Stimulated activated effector memory CD8-positive, alpha-beta T cell treated with anti-CD3 and anti-CD28 coated beads, Interleukin-12 subunit alpha, Interleukin-12 subunit beta, amount 100 ng/mL, for 72 hours (primary cell): ENCODE measurements around the gene PRKCZ.
A peak's percentile ranks its signal among the peaks of the same experiment; 100 is the strongest.

Source experiments
- ATAC-seq: fragments of 150-1000 bp; cut with Tn5 transposase; 2 replicates; pipeline ENCODE4 v1.10.0; 2021
- DNase-seq, 2 donors: peaks; one replicate each; pipeline ENCODE4 v3.0.0; 2021 to 2022; ENCODE audit warnings: low spot score in 2 of 2
- H3K27ac Mint-ChIP-seq: one replicate; pipeline ENCODE4 v1.8.0; 2022; ENCODE audit warnings: mild to moderate bottlenecking, mixed read lengths
- H3K36me3 Mint-ChIP-seq: one replicate; pipeline ENCODE4 v1.8.0; 2022; ENCODE audit warnings: mild to moderate bottlenecking, mixed read lengths
- H3K4me1 Mint-ChIP-seq: one replicate; pipeline ENCODE4 v1.8.0; 2022; ENCODE audit warnings: mixed read lengths
- H3K4me3 Mint-ChIP-seq: one replicate; pipeline ENCODE4 v1.8.0; 2022; ENCODE audit warnings: mild to moderate bottlenecking, mixed read lengths
- H3K9me3 Mint-ChIP-seq: one replicate; pipeline ENCODE4 v1.8.0; 2022; ENCODE audit warnings: mixed read lengths

Gene PRKCZ

DNA sequence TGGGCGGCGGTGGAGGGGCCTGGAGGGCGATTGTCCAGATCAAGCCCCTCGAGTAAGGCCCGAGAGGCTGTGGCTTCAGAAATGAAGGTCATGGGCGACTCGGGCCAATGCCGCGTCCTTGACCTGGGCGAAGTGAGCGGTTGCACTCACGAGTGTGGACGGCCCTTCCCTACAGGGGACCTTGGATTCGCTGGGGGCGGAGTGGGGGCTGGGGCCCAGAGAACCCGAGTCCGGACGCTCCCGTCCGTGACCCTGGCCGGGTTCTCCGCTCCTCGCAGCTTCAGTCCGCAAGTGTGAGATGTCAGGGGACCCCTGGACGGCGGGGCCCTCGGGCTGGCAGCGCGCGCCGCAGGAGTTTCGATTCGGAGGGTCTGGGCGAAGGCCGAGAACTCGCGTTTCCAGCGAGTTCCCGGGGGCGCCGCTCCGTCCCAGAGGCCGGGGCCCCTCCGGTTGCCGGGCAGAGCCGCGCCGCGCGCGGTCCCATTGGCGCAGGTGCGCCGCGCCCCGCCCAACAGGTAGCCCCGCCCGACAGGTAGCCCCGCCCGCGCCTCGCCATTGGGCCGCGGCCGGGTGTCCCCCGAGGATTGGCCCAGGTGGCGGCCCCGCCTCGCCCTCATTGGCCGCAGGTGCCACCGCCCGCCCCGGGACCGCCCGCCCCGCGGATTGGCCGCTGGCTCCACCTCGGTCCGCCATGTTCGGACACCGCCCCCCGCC lies at the start of gene PRKCZ:
Gene PRKCZ (plus strand): TSS at position 694 of the 714 bp plus-strand sequence. CDS start 220 bp downstream, outside the sequence.
- no peaks in the 10 kb centered on the region for H3K36me3 Mint-ChIP-seq
- no peaks in the 10 kb centered on the region for H3K9me3 Mint-ChIP-seq
- DNase-seq (peak; percentile 89 to 96), ATAC-seq (peak; percentile 95)
- peak within 1 kb of the TSS; percentile 65 for H3K27ac Mint-ChIP-seq
- H3K4me3 Mint-ChIP-seq = peak within 1 kb of the TSS; percentile 76
- peaks cover 49% of the 10 kb centered on the region for H3K4me1 Mint-ChIP-seq

DNA sequence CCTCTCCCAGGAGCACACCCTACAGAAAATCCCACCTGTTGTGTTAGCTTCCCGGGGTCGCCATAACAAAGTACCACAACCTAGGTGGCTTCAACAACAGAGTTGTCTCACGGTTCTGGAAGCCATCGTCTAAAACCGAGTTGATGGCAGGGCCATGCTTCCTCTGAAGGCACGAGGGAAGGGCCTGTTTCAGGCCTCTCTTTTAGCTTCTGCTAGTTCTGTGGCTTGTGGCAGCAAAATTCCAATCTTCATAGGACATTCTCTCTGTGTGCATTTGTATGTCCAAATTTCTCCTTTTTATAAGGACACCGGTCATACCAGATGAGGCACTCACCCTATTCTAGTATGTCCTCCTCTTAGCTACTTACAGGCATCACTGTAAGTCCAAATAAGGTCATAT lies 49.8 kb upstream of the PRKCZ start:
- Mint-ChIP-seq H3K4me1 (peaks cover 6% of the 10 kb centered on the region), H3K27ac (no peak overlapping the region), H3K4me3 (no peak overlapping the region), H3K9me3 (no peaks in the 10 kb centered on the region), H3K36me3 (no peaks in the 10 kb centered on the region)
- ATAC-seq (no peak), DNase-seq (no peak)

DNA sequence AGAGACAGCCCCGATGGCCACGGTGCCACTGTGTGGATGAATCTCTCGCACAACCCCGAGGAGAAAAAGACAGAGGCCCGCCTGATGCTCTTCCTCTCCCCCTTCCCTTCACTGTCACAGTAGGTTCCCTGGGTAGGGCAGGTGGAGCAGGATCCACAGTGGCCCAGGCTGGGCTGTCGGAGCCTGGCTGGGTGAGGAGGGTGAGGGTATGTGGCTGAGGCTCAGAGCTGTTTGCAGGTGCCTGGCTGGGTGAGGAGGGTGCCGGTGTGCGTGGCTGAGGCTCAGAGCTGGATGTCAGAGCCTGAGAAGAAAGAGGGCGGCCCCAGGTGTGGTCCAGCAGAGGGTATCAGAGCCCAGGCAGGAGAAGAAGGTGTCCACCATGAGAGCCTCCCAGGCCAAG lies 49.4 kb upstream of the PRKCZ start:
- no peak for DNase-seq
- no peak overlapping the region for H3K4me3 Mint-ChIP-seq
- no peak for ATAC-seq
- H3K9me3 Mint-ChIP-seq = no peaks in the 10 kb centered on the region
- peaks cover 6% of the 10 kb centered on the region for H3K4me1 Mint-ChIP-seq
- no peak overlapping the region for H3K27ac Mint-ChIP-seq
- H3K36me3 Mint-ChIP-seq = no peaks in the 10 kb centered on the region

DNA sequence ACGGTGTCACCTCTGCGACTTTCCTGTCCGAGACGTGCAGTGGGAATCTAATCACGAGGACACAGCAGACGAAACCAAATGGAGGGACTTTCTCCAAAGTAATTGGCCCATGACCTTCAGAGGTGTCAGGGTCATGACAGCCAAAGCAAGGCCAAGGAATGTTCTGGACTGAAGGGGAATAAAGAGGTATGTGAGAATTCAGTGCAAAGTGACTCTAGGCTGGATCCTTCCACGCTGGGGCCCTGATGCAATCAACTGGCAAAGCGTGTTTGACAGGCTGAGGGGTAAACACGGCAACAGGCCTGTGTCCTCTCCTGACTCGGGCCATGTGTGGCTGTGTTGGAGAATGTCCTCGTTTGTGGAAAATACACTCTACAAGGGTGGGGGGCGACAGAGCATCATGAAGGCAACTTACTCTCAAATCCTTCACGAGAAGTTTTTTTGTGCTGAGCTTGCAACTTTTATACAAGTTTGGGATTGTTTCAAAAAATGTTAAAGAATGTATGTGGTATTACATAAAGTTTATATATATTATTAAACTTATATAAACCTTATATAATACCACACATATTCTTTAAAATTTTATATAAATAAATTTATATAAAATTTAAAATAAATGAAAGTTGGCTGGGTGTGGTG lies 48.3 kb upstream of the PRKCZ start:
- DNase-seq = no peak
- H3K9me3 Mint-ChIP-seq = no peaks in the 10 kb centered on the region
- H3K4me1 Mint-ChIP-seq = no peaks in the 10 kb centered on the region
- no peak overlapping the region for H3K4me3 Mint-ChIP-seq
- no peaks in the 10 kb centered on the region for H3K36me3 Mint-ChIP-seq
- no peak overlapping the region for H3K27ac Mint-ChIP-seq
- ATAC-seq = no peak

DNA sequence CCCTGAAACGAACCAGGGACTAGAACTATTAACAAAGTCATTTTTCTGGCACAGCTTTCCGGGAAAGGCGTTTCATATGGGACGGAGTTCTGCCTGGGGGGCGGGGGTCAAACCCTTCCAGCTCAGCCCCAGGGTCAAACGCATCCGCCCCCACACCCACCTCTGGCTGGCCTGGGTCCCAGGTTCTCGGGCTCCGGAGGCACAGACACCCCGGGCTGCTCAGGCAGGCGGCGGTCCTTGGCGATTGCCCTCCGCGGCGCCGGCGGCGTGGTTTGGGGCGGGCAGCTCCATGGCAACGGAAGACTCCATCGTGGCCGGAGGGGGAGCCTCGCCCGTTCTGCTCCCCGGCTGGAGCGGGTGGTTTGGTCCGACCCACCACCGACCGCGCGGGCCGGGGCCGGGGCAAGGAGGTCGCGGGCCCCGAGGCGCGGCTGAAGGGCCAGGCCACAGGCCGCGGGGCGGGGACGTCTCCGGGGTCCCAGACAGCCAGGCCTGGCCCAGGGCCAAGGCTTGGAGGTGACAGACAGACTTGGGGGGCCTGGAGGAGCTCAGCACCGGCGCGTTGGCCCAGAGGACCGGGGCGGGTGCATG lies 46.6 kb upstream of the PRKCZ start, which contains the start of gene CFAP74:
Gene CFAP74 (minus strand): TSS at position 246 of the 591 bp plus-strand sequence. CDS start 12,830 bp downstream, outside the sequence.
- no peak within 1 kb of the TSS for H3K4me3 Mint-ChIP-seq
- H3K9me3 Mint-ChIP-seq = no peaks in the 10 kb centered on the region
- H3K36me3 Mint-ChIP-seq = no peaks in the 10 kb centered on the region
- ATAC-seq = peak; percentile 44
- no peak within 1 kb of the TSS for H3K27ac Mint-ChIP-seq
- no peaks in the 10 kb centered on the region for H3K4me1 Mint-ChIP-seq
- DNase-seq = no peak

DNA sequence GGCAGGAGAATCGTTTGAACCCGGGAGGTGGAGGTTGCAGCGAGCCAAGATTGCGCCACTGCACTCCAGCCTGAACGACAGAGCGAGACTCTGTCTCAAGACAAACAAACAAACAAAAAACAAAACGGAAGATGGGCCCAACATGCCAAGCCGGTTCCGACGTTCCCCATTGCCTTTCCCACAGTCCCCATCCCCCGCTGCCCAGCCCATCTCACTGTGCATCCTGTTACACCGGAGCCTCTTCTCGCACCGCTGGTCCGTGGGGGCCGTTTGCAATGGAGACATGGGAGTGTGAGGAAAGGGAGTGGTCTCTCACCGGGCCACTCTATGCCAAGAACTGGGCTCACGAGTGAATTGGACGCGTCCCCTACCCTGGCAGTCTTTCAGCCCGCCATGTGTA lies 45.4 kb upstream of the PRKCZ start:
- H3K36me3 Mint-ChIP-seq = no peaks in the 10 kb centered on the region
- H3K27ac Mint-ChIP-seq = no peak overlapping the region
- H3K4me3 Mint-ChIP-seq = no peak overlapping the region
- no peak for DNase-seq
- no peak for ATAC-seq
- no peaks in the 10 kb centered on the region for H3K9me3 Mint-ChIP-seq
- no peaks in the 10 kb centered on the region for H3K4me1 Mint-ChIP-seq

DNA sequence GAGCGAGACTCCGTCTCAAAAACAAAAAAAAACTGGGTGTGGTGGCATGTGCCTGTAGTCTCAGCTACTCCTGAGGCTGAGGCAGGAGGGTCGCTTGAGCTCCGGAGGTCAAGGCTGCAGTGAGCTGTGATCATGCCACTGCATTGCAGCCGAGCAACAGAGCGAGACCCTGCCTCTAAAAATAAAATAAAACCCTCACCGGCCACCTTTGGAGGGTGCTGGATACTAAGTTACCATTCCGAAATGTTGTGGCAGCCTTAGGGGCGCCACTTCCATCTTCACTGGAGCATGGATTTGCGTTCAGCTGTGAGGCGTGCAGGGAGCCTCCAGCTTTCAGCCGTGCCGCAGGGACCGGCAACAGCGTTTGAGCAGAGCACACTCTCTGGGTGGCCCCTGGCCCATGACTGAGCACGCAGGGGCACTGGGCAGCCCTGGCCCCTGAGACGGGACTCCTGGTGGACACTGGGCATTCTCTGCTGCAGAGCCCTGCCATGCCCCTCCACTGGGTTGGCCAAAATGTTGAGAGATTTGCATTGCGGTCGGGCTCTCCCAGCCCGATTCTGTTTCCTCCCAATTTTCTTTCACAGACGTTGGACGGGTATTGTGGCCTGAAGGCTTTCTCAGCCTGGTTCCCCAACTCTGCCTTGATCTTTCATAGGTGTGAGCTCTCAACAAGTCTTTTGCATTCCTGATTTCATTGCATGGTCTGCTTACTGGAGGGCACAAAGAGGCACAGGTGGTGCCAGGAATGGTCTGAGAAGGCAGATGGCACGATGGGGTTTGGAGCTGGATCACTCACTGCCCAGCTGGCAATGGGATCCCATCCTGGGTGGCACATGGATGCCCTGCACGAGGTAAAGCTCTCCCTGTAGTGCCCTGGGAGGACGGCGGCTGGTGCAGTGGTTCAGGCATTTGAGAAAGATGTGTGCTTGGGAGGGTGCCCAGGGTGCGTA lies 40.8 kb upstream of the PRKCZ start:
- no peaks in the 10 kb centered on the region for H3K36me3 Mint-ChIP-seq
- no peak overlapping the region for H3K27ac Mint-ChIP-seq
- no peaks in the 10 kb centered on the region for H3K4me1 Mint-ChIP-seq
- no peak overlapping the region for H3K4me3 Mint-ChIP-seq
- DNase-seq (no peak), ATAC-seq (no peak)
- H3K9me3 Mint-ChIP-seq = no peaks in the 10 kb centered on the region

DNA sequence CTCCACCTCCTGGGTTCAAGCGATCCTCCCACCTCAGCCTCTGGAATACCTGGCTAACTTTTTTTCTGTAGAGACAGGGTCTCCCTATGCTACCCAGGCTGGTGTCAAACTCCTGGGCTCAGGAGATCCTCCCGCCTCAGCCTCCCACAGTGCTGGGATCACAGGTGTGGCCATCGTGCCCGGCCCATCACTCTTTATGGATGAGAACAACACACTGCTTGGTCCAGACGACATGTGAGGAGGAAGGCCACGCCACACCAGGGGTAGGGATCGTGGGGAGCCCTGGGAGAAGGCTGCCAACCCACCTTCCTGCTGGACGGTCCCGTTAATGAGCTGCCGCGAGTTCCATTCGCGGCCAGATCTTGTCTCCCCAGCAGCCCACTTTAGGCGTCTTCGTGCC lies 36.0 kb upstream of the PRKCZ start:
- no peak overlapping the region for H3K27ac Mint-ChIP-seq
- no peak overlapping the region for H3K4me3 Mint-ChIP-seq
- DNase-seq (no peak), ATAC-seq (no peak)
- no peaks in the 10 kb centered on the region for H3K9me3 Mint-ChIP-seq
- no peaks in the 10 kb centered on the region for H3K36me3 Mint-ChIP-seq
- H3K4me1 Mint-ChIP-seq = peaks cover 6% of the 10 kb centered on the region

DNA sequence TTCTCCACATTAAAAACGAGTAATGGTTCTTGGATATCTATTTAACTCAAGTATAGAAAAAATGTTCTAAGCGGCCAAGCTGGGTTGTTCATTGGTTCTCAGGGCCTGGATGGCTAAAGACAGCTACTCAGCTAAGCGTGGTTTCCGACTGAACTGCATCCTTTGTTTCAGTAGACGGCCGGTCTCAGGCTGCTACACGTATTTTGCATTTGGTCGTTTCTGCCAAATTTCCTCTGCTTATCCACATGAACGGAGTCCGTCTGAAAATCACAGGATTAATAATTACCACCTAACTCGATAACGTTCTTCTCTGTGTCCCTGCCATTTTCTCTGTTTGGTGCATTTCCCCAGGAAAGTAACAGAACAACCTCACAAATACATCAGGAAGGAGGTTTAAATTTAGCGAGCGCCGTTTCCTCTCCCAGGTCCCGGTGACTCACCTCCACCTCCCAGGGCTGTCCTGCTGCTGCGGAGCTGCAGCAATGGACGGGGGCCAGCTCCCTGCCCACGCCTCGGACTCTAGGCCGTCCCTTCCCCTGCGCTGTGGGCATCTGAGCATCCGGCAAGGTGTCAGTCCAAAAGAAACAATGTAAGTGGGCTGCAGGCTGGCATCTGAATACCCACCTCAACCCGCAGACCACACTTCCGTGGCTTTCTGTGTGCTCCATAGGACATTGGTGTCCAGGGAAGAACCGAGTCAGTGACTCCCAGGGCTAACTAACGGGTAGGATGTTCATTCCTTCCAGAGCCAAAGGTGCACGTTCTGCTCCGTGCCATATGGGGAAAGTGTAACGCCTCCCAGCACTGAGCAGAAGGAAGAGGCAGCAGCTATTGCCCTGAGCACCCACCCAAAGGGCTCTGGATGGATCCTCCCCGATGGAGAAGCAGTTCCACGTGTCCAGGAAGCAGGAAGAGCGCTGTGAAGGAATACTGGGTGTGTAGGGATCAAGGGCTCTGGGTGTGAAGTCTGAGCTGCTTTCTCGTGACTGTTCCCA lies 35.2 kb upstream of the PRKCZ start:
- ATAC-seq = no peak
- no peak overlapping the region for H3K27ac Mint-ChIP-seq
- H3K4me1 Mint-ChIP-seq = peaks cover 6% of the 10 kb centered on the region
- DNase-seq = no peak
- no peaks in the 10 kb centered on the region for H3K9me3 Mint-ChIP-seq
- H3K36me3 Mint-ChIP-seq = no peaks in the 10 kb centered on the region
- no peak overlapping the region for H3K4me3 Mint-ChIP-seq

DNA sequence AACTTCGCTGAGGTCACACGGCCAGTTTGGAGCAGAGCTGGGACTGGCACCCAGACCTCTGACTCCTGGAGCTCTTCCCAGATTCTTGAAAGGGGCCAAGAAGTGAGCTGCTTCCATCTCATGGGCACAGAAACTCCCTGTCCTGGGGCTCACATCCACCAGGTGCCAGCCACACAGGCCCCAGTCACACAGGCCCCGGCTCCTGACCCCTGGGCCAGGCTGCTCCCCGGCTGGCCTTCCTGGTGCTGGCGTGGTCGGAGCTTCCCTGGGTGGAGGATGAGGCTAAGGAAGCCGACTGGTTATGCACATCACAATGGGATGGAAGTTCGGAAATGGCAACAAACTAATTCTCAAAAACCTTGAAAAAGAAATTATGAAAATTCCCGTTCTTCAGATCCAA lies 34.1 kb upstream of the PRKCZ start:
- H3K36me3 Mint-ChIP-seq = no peaks in the 10 kb centered on the region
- ATAC-seq (no peak), DNase-seq (no peak)
- H3K4me3 Mint-ChIP-seq = no peak overlapping the region
- no peaks in the 10 kb centered on the region for H3K9me3 Mint-ChIP-seq
- H3K27ac Mint-ChIP-seq = no peak overlapping the region
- peaks cover 6% of the 10 kb centered on the region for H3K4me1 Mint-ChIP-seq

DNA sequence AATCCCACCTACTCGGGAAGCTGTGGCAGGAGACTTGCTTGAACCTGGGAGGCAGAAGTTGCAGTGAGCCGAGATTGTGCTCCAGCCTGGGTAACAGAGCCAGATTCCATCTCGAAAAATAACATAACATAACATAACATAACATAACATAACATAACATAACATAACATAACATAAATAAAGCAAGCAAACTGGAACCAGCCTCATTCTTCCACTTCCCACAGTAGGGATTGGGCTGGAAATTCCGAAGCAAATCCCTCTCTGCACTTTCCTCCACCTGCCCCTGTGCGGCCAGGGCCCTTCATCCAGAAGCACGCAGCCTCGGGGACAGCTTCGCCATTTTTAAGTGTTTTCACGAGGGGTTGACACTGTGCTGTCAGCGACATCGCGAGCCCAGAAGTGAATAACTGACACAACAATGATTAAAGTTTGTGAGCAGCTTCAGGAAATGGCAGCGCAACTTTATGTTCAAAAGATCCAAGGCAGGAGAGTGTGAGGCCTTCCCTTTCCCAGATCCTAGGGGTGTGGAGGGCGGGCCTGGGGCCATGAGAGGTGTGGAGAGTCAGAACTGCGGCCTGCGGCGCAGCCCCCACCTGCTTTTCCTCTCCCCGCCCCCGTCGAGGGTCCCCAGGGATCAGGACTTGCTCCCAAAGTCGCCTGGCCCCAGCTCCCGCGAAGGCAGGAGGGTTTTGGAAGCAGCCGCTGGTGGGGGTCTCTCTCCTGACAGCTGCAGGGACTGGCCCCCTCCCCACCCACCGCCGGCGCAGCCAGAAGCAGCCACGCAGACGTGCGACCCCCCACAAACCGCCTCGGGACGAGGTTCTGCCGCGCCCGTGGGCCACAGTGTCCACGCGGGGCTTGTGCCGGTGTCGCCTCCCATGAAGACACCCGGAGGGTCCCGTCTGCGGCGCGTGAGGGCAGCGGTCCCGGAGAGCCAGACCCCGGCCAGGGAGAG lies 31.7 kb upstream of the PRKCZ start:
- no peak for DNase-seq
- Mint-ChIP-seq H3K4me3 (peak overlapping the region; percentile 47), H3K27ac (no peak overlapping the region)

DNA sequence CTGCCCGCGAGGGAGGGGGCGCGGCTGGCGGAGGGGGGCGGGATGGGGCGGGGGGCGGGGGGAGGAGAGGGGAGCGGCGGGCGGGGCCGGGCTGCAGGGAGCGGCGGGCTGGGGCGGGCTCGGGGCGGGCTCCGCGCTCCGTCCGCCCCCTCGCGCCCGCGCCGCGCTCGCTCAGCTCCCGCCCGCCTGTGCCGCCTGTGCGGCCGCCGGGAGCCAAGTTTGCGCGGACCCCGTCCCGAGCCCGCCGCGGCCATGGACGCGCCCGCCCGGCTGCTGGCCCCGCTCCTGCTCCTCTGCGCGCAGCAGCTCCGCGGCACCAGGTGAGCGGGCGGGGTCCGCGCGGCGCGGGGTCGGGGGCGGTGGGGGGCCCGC lies 31.1 kb upstream of the PRKCZ start, which contains the start of gene GABRD:
Gene GABRD (plus strand): TSS at position 174 of the 372 bp plus-strand sequence. CDS start 79 bp downstream, at position 253.
- DNase-seq (no peak), ATAC-seq (peak; percentile 36)
- no peaks in the 10 kb centered on the region for H3K36me3 Mint-ChIP-seq
- H3K9me3 Mint-ChIP-seq = no peaks in the 10 kb centered on the region
- peaks cover 6% of the 10 kb centered on the region for H3K4me1 Mint-ChIP-seq
- peak within 1 kb of the TSS; percentile 47 for H3K4me3 Mint-ChIP-seq
- H3K27ac Mint-ChIP-seq = no peak within 1 kb of the TSS

More for the DNA sequence above, 31.7 kb upstream of the PRKCZ start:
- ATAC-seq = no peak
- H3K9me3 Mint-ChIP-seq = no peaks in the 10 kb centered on the region
- H3K4me1 Mint-ChIP-seq = peaks cover 6% of the 10 kb centered on the region
- no peaks in the 10 kb centered on the region for H3K36me3 Mint-ChIP-seq

DNA sequence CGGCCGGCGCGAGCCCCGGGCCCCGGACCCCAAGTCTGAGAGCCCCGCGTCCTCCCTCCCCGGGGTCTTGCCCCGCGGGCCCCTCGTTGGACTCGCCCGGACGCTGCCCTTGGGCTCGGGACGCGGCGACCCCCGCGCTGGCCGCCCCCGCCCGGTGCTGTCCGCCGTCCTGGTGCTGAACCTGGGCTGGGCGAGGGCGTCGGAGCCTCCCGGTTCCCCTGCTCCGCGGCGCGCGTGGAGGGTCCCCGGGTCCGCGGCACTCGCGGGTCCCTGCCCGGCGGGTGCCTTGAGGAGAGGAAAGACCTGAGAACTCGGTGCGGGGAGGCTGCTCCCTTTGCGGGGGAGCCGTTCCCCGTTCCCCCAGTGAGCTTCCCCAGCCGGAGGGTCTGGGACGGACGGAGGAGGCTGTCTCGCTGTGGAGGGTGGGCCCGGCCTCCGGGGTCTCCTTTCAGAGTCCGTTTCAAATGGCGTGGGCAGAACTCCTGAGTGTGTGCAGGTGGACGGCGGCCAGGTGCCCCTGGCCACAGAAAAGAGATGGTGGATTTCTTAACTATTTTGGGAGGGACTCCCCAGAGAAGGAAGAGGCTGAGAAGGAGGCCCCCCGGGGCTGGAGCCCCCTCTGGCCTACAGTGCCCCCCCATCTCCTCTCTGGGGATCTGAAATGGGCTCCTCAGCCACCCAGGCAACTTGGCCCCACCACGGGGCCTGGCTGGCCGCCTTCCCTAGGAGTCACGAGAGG lies 30.5 kb upstream of the PRKCZ start:
- DNase-seq (no peak), ATAC-seq (no peak)
- Mint-ChIP-seq H3K36me3 (no peaks in the 10 kb centered on the region), H3K9me3 (no peaks in the 10 kb centered on the region), H3K4me1 (peaks cover 6% of the 10 kb centered on the region), H3K4me3 (no peak overlapping the region), H3K27ac (no peak overlapping the region)
